GM18508 (cell line): Measurements from ENCODE around the gene HYCC2.
A peak's percentile ranks its signal among the peaks of the same experiment; 100 is the strongest.
"Not testable (repeated sequence)": the region's sequence is repeated elsewhere in the genome, so short reads cannot be mapped to it uniquely, and the experiment has no call there.

Experiments used
- ATAC-seq: cut with Tn5 transposase; IDR thresholded peaks from one replicate; pipeline ENCODE4 v1.9.1; 2021; ENCODE audit warnings: moderate number of reproducible peaks; ENCODE audit not compliant: insufficient read depth, unreplicated experiment

HYCC2 gene

GRCh38 chr2:201071479-201072200 lies at the start of gene HYCC2, which contains the start of gene NDUFB3:
Gene HYCC2 (minus strand): TSS chr2:201071671. CDS start chr2:201024009, 47,662 bp downstream.
Gene NDUFB3 (plus strand): TSS chr2:201072001. CDS start chr2:201078883, 6,882 bp downstream.
- ATAC-seq: peak; percentile 97

GRCh38 chr2:201118961-201119854 lies 47.7 kb upstream of the HYCC2 start:
- no peak for ATAC-seq

DNA sequence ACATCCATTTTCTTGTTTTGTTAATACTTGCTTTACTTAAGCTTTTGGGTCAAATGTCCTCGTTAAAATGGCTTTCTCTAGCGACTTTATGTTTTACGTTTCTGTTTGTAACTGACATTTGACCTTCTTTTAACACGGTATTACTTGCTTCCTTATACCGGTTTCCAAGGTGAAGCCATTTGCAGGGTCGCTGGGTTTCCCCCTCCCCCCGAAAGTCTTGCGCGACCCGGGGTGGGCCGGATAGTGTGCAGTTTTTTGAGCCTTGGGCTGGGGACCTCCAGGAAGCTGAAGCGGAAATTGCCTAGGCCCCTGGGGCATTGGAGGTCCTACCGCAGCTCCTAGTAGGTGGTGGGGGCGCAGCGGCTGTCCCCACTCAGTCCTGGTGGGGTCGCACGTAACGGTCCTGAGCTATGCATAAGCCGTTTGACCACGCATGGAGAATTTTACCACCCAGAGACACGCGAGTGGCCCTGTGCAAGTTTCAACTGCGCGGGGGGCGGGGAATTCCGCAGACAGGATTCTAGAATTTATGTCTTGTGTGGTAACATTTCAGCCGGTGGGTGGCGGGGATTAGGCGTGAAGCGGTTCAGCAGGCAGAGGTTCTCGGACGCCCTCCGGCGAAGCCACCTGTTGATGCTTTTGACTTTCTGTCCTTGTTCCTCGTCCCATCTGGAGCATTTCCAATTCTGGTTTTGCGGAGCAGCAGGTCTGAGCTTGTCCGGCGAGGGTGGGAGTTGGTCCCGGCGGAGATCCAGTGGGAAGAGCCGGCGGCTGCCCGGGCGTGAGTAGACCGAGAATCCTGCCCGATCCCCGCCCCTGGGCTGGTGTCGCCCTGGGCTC lies 46.9 kb upstream of the HYCC2 start:
- peak; percentile 38 for ATAC-seq

- not testable (repeated sequence) for ATAC-seq
These were observed 46.2 kb upstream of the HYCC2 start for GRCh38 chr2:201117735-201118094.

- ATAC-seq: peak; percentile 29
These were observed 45.7 kb upstream of the HYCC2 start for GRCh38 chr2:201116959-201117734.

GRCh38 chr2:201116115-201116958 lies 44.9 kb upstream of the HYCC2 start, which contains the start of gene CFLAR:
Gene CFLAR (plus strand): TSS chr2:201116164. CDS start chr2:201129866, 13,702 bp downstream.
- no peak for ATAC-seq

- no peak for ATAC-seq
These were observed 43.4 kb upstream of the HYCC2 start for GRCh38 chr2:201114846-201115245.

- ATAC-seq: no peak
These were observed 42.9 kb upstream of the HYCC2 start for GRCh38 chr2:201114350-201114749.

- ATAC-seq: no peak
These were observed 39.6 kb upstream of the HYCC2 start for GRCh38 chr2:201111096-201111495.

- no peak for ATAC-seq
These were observed 39.1 kb upstream of the HYCC2 start for GRCh38 chr2:201110615-201111014.

- no peak for ATAC-seq
These were observed 37.7 kb upstream of the HYCC2 start for GRCh38 chr2:201109186-201109585.

GRCh38 chr2:201108341-201108740 lies 36.9 kb upstream of the HYCC2 start:
- ATAC-seq: no peak

- ATAC-seq: no peak
These were observed 36.2 kb upstream of the HYCC2 start for GRCh38 chr2:201107624-201108023.

- no peak for ATAC-seq
These were observed 34.3 kb upstream of the HYCC2 start for GRCh38 chr2:201105759-201106158.

DNA sequence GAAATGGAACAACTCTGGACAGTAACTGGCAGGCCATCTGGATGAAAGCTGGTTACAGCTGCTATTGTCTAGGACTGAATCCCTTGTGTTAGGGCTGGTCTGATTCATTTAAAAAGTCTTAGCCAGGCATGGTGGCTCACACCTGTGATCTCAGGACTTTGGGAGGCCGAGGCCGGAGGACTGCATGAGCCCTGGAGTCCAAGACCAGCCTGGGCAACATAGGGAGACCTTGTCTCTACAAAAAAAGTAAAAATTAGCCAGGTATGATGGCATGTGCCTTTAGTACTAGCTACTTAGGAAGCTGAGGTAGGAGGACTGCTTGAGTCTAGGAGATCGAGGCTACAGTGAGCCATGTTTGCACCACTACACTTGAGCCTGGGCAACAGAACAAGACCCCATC lies 29.0 kb upstream of the HYCC2 start:
- ATAC-seq: no peak

DNA sequence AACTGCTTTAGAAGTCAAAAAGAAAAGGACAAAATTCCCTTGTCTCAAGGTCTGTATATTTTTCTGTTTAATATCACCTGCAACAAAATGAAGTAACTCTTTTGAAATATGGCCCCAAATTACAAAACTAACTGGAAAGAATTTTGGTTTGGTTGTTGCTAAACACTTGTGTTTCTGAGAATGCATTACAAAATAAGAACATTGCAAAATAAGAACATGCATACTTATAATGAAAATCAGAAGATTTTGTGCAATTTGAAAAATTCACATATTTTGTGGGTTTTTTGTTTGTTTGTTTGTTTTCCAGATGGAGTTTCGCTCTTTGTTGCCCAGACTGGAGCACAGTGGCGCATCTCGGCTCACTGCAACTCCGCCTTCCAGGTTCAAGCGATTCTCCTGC lies 22.1 kb upstream of the HYCC2 start:
- no peak for ATAC-seq

DNA sequence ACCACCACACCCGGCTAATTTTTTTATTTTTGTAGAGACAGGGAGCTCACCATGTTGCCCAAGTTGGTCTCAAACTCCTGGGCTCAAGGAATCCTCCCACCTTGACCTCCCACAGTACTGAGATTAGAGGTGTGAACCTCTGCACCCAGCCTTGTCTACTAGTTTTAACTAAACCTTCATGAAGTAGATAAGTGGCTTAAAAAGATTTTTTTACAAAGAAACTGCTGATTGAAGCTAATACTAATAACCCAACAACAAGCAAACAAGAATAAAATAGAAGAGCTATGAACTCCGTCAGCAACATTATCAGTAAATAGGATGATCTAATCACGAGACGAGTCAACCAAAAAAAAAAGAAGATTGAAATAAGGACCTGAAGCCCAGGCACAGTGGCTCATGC lies 19.1 kb upstream of the HYCC2 start:
- ATAC-seq: no peak

DNA sequence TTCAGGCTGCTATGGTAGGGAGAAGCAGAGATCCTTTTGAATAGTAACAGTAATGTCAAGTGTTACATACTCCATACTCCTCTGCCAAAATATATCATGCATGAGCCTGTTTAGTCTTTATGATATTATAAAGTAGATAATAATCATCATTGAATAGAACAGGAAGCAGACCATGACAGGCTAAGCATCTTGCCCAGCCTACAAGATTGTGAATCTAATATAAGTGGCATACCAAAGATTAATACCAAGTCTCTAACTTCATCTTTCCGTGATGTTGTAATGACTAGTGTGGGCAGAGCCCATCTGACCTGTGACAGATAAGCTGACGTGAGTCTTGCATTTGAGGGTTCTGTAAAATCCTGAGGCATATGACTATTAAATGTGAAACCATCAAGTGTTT lies 13.4 kb upstream of the HYCC2 start:
- no peak for ATAC-seq

GRCh38 chr2:201074996-201075395 lies 3.5 kb upstream of the HYCC2 start:
- no peak for ATAC-seq
